Calu3 (cell line): ENCODE measurements around the gene CDC14A. TPM values are rescaled to one million over a fixed set of nuclear protein-coding genes. Genes with fewer than 3 reads are reported as not detected.

ENCODE experiments used
- BruUV-seq: library from RNA; stranded (reverse); fragments of 400-500 nt; replicated peaks from 2 replicates; lab custom pipeline; 2021; lab: Mats Ljungman, UMichigan
- CTCF ChIA-PET: fragments of 300-600 bp; sonication (Branson Sonifier 250); formaldehyde crosslinking; loops from one replicate; lab custom pipeline; 2022; ENCODE audit warnings: antibody characterized with exemption; lab: Charles Lee
- DNase-seq: peaks from one replicate; pipeline ENCODE4 v3.0.0; 2022
- H3K27ac Mint-ChIP-seq: one replicate; pipeline ENCODE4 v1.8.0; 2022; ENCODE audit warnings: mixed read lengths; ENCODE audit not compliant: unreplicated experiment
- H3K27me3 Mint-ChIP-seq: one replicate; pipeline ENCODE4 v1.8.0; 2022; ENCODE audit warnings: mixed read lengths; ENCODE audit not compliant: unreplicated experiment
- H3K36me3 Mint-ChIP-seq: one replicate; pipeline ENCODE4 v1.8.0; 2022; ENCODE audit warnings: mild to moderate bottlenecking, moderate library complexity, mixed read lengths; ENCODE audit not compliant: insufficient read depth, unreplicated experiment
- H3K4me1 Mint-ChIP-seq: one replicate; pipeline ENCODE4 v1.8.0; 2022; ENCODE audit warnings: mild to moderate bottlenecking, low read depth, mixed read lengths; ENCODE audit not compliant: unreplicated experiment
- H3K4me3 Mint-ChIP-seq: one replicate; pipeline ENCODE4 v1.8.0; 2022; ENCODE audit warnings: mild to moderate bottlenecking, low read depth, moderate library complexity, mixed read lengths; ENCODE audit not compliant: unreplicated experiment
- H3K9me3 Mint-ChIP-seq: one replicate; pipeline ENCODE4 v1.8.0; 2022; ENCODE audit warnings: low read depth, mixed read lengths; ENCODE audit not compliant: unreplicated experiment
- CTCF ChIP-seq: fragments of 200-600 bp; IDR thresholded peaks from one replicate; pipeline ENCODE4 v1.8.0; 2022; ENCODE audit warnings: antibody characterized with exemption; ENCODE audit not compliant: unreplicated experiment
- intact Hi-C: fragments of 100-400 bp; cut with micrococcal nuclease; formaldehyde crosslinking; loops from one replicate; pipeline ENCODE4 v1.10.0; 2022; ENCODE audit not compliant: unreplicated experiment
- total RNA-seq: library from RNA; stranded (reverse); gene quantifications from 2 replicates; pipeline ENCODE4 v1.2.3, GENCODE V29; 2022

CDC14A gene
- total RNA-seq, 1 experiment from 2014 or later: 8.5 TPM

- H3K27me3 Mint-ChIP-seq: no peaks in the 10 kb centered on the region
- BruUV-seq: no TSS peak
- no peak for TF ChIP-seq CTCF
- no peak overlapping the region for H3K4me3 Mint-ChIP-seq
- CTCF ChIA-PET: interaction anchor here (1.0 kb wide), 1 partner anchor 18 kb away, joined by 3 read pairs; no protein-coding TSS in a partner anchor
- H3K9me3 Mint-ChIP-seq: no peaks in the 10 kb centered on the region
- no peak for DNase-seq
- H3K4me1 Mint-ChIP-seq: no peaks in the 10 kb centered on the region
- H3K27ac Mint-ChIP-seq: no peak overlapping the region
- intact Hi-C loops: no loop called here
- no peaks in the 10 kb centered on the region for H3K36me3 Mint-ChIP-seq
These were observed 78.0 kb downstream of the CDC14A start for GRCh38 chr1:100430325-100430756.

- intact Hi-C loops: no loop called here
These were observed 79.6 kb downstream of the CDC14A start for GRCh38 chr1:100431954-100432353.

GRCh38 chr1:100433563-100433962 lies 81.3 kb downstream of the CDC14A start:
- H3K36me3 Mint-ChIP-seq: no peaks in the 10 kb centered on the region
- BruUV-seq: no TSS peak
- TF ChIP-seq CTCF: no peak
- no peaks in the 10 kb centered on the region for H3K27me3 Mint-ChIP-seq
- intact Hi-C loops: no loop called here
- H3K9me3 Mint-ChIP-seq: no peaks in the 10 kb centered on the region
- H3K4me3 Mint-ChIP-seq: no peak overlapping the region
- no peak overlapping the region for H3K27ac Mint-ChIP-seq
- CTCF ChIA-PET: interaction anchor here (0.6 kb wide), 1 partner anchor 76 kb away, joined by 5 read pairs; no protein-coding TSS in a partner anchor
- DNase-seq: no peak
- no peaks in the 10 kb centered on the region for H3K4me1 Mint-ChIP-seq

More at GRCh38 chr1:100431954-100432353, 79.6 kb downstream of the CDC14A start:
- Mint-ChIP-seq H3K4me1 (no peaks in the 10 kb centered on the region), H3K36me3 (no peaks in the 10 kb centered on the region), H3K4me3 (no peak overlapping the region), H3K27ac (no peak overlapping the region), H3K27me3 (no peaks in the 10 kb centered on the region), H3K9me3 (no peaks in the 10 kb centered on the region)
- no peak for TF ChIP-seq CTCF
- no TSS peak for BruUV-seq
- CTCF ChIA-PET: no interaction called here
- no peak for DNase-seq

- H3K4me1 Mint-ChIP-seq: no peaks in the 10 kb centered on the region
- no peaks in the 10 kb centered on the region for H3K27me3 Mint-ChIP-seq
- intact Hi-C loops: no loop called here
- no peak for TF ChIP-seq CTCF
- no peaks in the 10 kb centered on the region for H3K9me3 Mint-ChIP-seq
- no peak overlapping the region for H3K27ac Mint-ChIP-seq
- H3K36me3 Mint-ChIP-seq: no peaks in the 10 kb centered on the region
- H3K4me3 Mint-ChIP-seq: no peak overlapping the region
- DNase-seq: no peak
- BruUV-seq: no TSS peak
- CTCF ChIA-PET: no interaction called here
These were observed 82.5 kb downstream of the CDC14A start for GRCh38 chr1:100434831-100435230.
